K562 (cell line): ENCODE results near the gene MFSD11. TPM values are rescaled to one million over a fixed set of nuclear protein-coding genes. Genes with fewer than 3 reads are reported as not detected.

ENCODE experiments used
- ATF1 ChIP-seq, 2 experiments: fragments of 450-650 bp in 1 of 2; IDR thresholded peaks; 2 replicates each; pipeline ENCODE4 v1.6.1; 2016; ENCODE audit warnings: missing compliant biosample characterization in 1 of 2, missing genetic modification characterization in 1 of 2
- CCNT2 ChIP-seq: IDR thresholded peaks from 2 replicates; pipeline ENCODE4 v1.6.1; 2011; ENCODE audit warnings: borderline replicate concordance, low read depth, mild to moderate bottlenecking, moderate library complexity, mixed read lengths, low read length; ENCODE audit not compliant: insufficient read length; ENCODE audit errors: extremely low read depth
- CREB3 ChIP-seq: fragments of 450-650 bp; conservative IDR thresholded peaks from 2 replicates; pipeline ENCODE4 v1.6.1; 2016; ENCODE audit warnings: missing genetic modification characterization, low read depth, mild to moderate bottlenecking, missing compliant biosample characterization, moderate library complexity
- FOXJ2 ChIP-seq: fragments of 200-800 bp; sonication (Bioruptor generic); IDR thresholded peaks from 2 replicates; pipeline ENCODE4 v1.6.1; 2016; ENCODE audit warnings: missing genetic modification characterization, missing compliant biosample characterization
- KLF16 ChIP-seq: IDR thresholded peaks from 2 replicates; pipeline ENCODE4 v1.6.1; 2016; ENCODE audit warnings: antibody characterized with exemption
- MBD2 ChIP-seq: sonication (generic); IDR thresholded peaks from 2 replicates; pipeline ENCODE4 v1.6.1; 2016; ENCODE audit warnings: low read depth, borderline replicate concordance
- NRF1 ChIP-seq, 2 experiments: fragments of 450-650 bp; IDR thresholded peaks in 1 of 2; conservative IDR thresholded peaks in 1 of 2; 2 replicates each; pipeline ENCODE4 v1.6.1; 2014; ENCODE audit warnings: mild to moderate bottlenecking in 2 of 2
- RAD21 ChIP-seq, 2 experiments: fragments of 250-450 bp in 1 of 2; fragments of 450-650 bp in 1 of 2; sonication (Bioruptor Pico) in 1 of 2; formaldehyde crosslinking in 1 of 2; IDR thresholded peaks in 1 of 2; conservative IDR thresholded peaks in 1 of 2; 2 replicates each; pipeline versions ENCODE4 v1.4.0 to v1.8.0; 2020 to 2022; ENCODE audit warnings: mild to moderate bottlenecking in 2 of 2, moderate library complexity in 1 of 2
- RBM25 ChIP-seq: fragments of 200-400 bp; formaldehyde crosslinking; IDR thresholded peaks from 2 replicates; pipeline ENCODE4 v1.6.1; 2018; ENCODE audit warnings: low read length, low read depth, moderate library complexity; ENCODE audit not compliant: severe bottlenecking
- RERE ChIP-seq: sonication (generic); formaldehyde crosslinking; IDR thresholded peaks from 2 replicates; pipeline ENCODE4 v1.8.0; 2023; ENCODE audit warnings: missing genetic modification reagents, mild to moderate bottlenecking, borderline replicate concordance
- SUPT5H ChIP-seq: fragments of 450-650 bp; IDR thresholded peaks from 2 replicates; pipeline ENCODE4 v1.6.1; 2016
- TGIF2 ChIP-seq: sonication (generic); formaldehyde crosslinking; IDR thresholded peaks from 2 replicates; pipeline ENCODE4 v1.8.1; 2022; ENCODE audit warnings: mild to moderate bottlenecking, missing genetic modification reagents, moderate library complexity
- ZBTB43 ChIP-seq: sonication (generic); formaldehyde crosslinking; IDR thresholded peaks from 2 replicates; pipeline ENCODE4 v1.8.0; 2023; ENCODE audit warnings: mild to moderate bottlenecking, missing genetic modification reagents
- ZNF140 ChIP-seq: fragments of 250-450 bp; sonication (Bioruptor Pico); IDR thresholded peaks from 2 replicates; pipeline ENCODE4 v1.8.0; 2021; ENCODE audit warnings: moderate library complexity, mild to moderate bottlenecking, inconsistent platforms
- ZNF263 ChIP-seq: sonication (generic); formaldehyde crosslinking; IDR thresholded peaks from 2 replicates; pipeline ENCODE4 v1.8.0; 2022; ENCODE audit warnings: mild to moderate bottlenecking, missing genetic modification reagents, borderline replicate concordance
- ZNF280A ChIP-seq: fragments of 450-650 bp; IDR thresholded peaks from 2 replicates; pipeline ENCODE4 v1.6.1; 2018; ENCODE audit warnings: mild to moderate bottlenecking, low read depth; ENCODE audit not compliant: partially characterized antibody
- ZSCAN29 ChIP-seq: fragments of 450-650 bp; IDR thresholded peaks from 2 replicates; pipeline ENCODE4 v1.6.1; 2017
- polyA plus RNA-seq, 8 experiments: library from polyadenylated mRNA; depleted of rRNA in 4 of 8; stranded (reverse) in 5 of 8; unstranded in 3 of 8; fragments of >200 nt; fragmentation: Nextera tagmentation in 2 of 8; fragmentation: Illumina TruSeq in 1 of 8; extraction: Ambion mirVana in 2 of 8; extraction: Trizol in 1 of 8; gene quantifications; 2 replicates each; pipeline versions ENCODE4 v1.2.1 to v1.2.3, GENCODE V29; 2011 to 2014; ENCODE audit warnings: inconsistent platforms in 1 of 8, missing spikeins in 1 of 8
- total RNA-seq, 7 experiments: library from RNA; depleted of rRNA in 6 of 7; stranded (reverse); fragments of >200 nt in 6 of 7; fragmentation: Illumina TruSeq in 2 of 7; extraction: Trizol in 2 of 7; gene quantifications; 2 replicates each; pipeline versions ENCODE4 v1.2.1 to v1.2.3, GENCODE V29; 2011 to 2021; ENCODE audit warnings: low replicate concordance in 1 of 7

Gene MFSD11
- total and polyA plus RNA-seq, 9 of the 15 experiments (the other 6 are each of a cell fraction or from before 2014, with no cell fraction given): 14.4 to 24.5 (median 19.9) TPM

GRCh38 chr17:76736349-76737081 lies 1.4 kb upstream of the MFSD11 start (continued):
- TF ChIP-seq RERE (CRISPR knock-in tag) (peak; percentile 82), ZSCAN29 (no peak), MBD2 (no peak), ATF1 (CRISPR knock-in tag; IDR thresholded peaks at IDR 0.05) (no peak), ATF1 (tag; IDR thresholded peaks at IDR 0.05) (no peak), ZNF140 (CRISPR knock-in tag) (no peak), RAD21 (CRISPR knock-in tag; conservative IDR thresholded peaks at IDR 0.05 in 1 of 2, IDR thresholded peaks at IDR 0.05 in 1 of 2) (peak in 1 of 2 experiments; percentile 22; a peak in 1 of 4 replicates), ZNF263 (CRISPR knock-in tag) (no peak), ZNF280A (no peak), ZBTB43 (CRISPR knock-in tag) (no peak; the same call in 1 of the 2 replicates), TGIF2 (CRISPR knock-in tag) (peak; percentile 83), CCNT2 (peak; percentile 91), CREB3 (tag) (no peak), NRF1 (conservative IDR thresholded peaks at IDR 0.05 in 1 of 2, IDR thresholded peaks at IDR 0.05 in 1 of 2) (peak; percentile 58 to 63; a peak in 3 of 4 replicates), KLF16 (no peak), SUPT5H (no peak), RBM25 (peak; percentile 59), FOXJ2 (tag) (0 out of 2 replicates have a peak, but pooled peaks have one; percentile 57)
